H7 (cell line): Measurements from ENCODE around the gene DPP7. TPM values are rescaled to one million over a fixed set of nuclear protein-coding genes. Genes with fewer than 3 reads are reported as not detected.
A peak's percentile ranks its signal among the peaks of the same experiment; 100 is the strongest.

Experiments used
- DNase-seq: peaks from one replicate; pipeline ENCODE4 v3.0.0; 2012
- H3K27me3 ChIP-seq: 2 replicates; pipeline ENCODE4 v1.6.0; 2011; ENCODE audit warnings: mild to moderate bottlenecking, low read length; ENCODE audit not compliant: control insufficient read depth, insufficient read depth
- H3K36me3 ChIP-seq: replicated peaks from 2 replicates; pipeline ENCODE4 v1.5.1; 2011; ENCODE audit warnings: low read length; ENCODE audit not compliant: control insufficient read depth, insufficient read depth
- H3K4me3 ChIP-seq: 2 replicates; pipeline ENCODE4 v1.5.1; 2011; ENCODE audit warnings: low read depth, mild to moderate bottlenecking, control low read depth, low read length, moderate library complexity; ENCODE audit not compliant: insufficient read depth
- total RNA-seq: library from RNA; depleted of rRNA; stranded (reverse); fragments of >200 nt; shearing (Covaris generic); gene quantifications from 2 replicates; pipeline ENCODE4 v1.2.3, GENCODE V29; 2014

Gene DPP7
- total RNA-seq, 1 experiment from 2014 or later: 15.8 TPM

DNA sequence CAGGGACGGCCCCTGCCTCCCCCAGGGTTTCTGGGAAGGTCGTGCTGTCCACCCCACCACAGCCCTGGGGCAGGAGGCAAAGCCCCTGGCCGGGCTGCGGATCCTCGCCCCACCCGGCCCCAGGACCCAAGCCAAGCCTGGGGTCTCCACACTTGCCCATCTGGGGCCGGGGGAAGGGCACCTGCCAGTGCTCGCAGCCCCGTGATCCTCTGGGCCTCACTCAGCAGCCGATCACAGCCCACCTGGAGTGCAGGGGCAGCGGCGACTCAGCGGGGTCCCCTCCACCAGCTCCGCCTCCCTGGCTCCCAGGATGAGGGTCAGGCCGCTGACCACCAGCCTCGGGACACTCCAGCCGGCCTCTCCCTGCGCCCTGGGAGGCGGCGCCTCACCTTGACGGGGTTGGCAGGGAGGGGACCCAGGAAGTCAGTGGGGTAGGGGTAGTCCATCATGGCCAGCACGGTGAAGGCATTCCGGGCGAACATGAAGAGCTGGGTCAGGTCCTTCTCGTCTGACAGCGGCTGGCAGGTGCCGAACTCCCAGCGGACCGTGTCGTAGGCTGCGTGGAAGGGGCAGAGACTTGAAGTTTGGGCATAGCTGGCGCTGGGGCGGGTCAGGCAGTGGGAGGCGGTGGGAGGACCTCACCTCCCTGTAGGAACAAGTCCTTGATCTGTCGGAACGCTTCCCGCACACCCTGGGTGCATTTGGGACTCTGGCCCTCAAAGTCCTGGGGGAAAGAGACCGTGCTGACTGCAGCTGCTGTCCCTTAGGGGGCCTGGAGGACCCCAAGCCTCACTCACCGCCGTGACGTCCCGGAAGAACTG lies 1.8 kb downstream of the DPP7 start:
- Histone ChIP-seq H3K27me3 (peaks cover 26% of the 10 kb centered on the region), H3K36me3 (peaks cover 2% of the 10 kb centered on the region; the same call in 1 of the 2 replicates), H3K4me3 (no peak overlapping the region)
- no peak for DNase-seq

- Histone ChIP-seq H3K27me3 (peaks cover 26% of the 10 kb centered on the region), H3K36me3 (peaks cover 2% of the 10 kb centered on the region; the same call in 1 of the 2 replicates), H3K4me3 (no peak overlapping the region)
- peak; percentile 66 for DNase-seq
Observed at GRCh38 chr9:137111788-137112563, 2.6 kb downstream of the DPP7 start.

- peaks cover 2% of the 10 kb centered on the region; the same call in 1 of the 2 replicates for H3K36me3 ChIP-seq
- no peak overlapping the region for H3K4me3 ChIP-seq
- peaks cover 26% of the 10 kb centered on the region for H3K27me3 ChIP-seq
- peak; percentile 49 for DNase-seq
Observed at GRCh38 chr9:137110911-137111787, 3.4 kb downstream of the DPP7 start.

GRCh38 chr9:137110147-137110910 lies 4.2 kb downstream of the DPP7 start:
- peak; percentile 49 for DNase-seq
- Histone ChIP-seq H3K4me3 (no peak overlapping the region), H3K36me3 (peaks cover 2% of the 10 kb centered on the region), H3K27me3 (peaks cover 22% of the 10 kb centered on the region)

DNA sequence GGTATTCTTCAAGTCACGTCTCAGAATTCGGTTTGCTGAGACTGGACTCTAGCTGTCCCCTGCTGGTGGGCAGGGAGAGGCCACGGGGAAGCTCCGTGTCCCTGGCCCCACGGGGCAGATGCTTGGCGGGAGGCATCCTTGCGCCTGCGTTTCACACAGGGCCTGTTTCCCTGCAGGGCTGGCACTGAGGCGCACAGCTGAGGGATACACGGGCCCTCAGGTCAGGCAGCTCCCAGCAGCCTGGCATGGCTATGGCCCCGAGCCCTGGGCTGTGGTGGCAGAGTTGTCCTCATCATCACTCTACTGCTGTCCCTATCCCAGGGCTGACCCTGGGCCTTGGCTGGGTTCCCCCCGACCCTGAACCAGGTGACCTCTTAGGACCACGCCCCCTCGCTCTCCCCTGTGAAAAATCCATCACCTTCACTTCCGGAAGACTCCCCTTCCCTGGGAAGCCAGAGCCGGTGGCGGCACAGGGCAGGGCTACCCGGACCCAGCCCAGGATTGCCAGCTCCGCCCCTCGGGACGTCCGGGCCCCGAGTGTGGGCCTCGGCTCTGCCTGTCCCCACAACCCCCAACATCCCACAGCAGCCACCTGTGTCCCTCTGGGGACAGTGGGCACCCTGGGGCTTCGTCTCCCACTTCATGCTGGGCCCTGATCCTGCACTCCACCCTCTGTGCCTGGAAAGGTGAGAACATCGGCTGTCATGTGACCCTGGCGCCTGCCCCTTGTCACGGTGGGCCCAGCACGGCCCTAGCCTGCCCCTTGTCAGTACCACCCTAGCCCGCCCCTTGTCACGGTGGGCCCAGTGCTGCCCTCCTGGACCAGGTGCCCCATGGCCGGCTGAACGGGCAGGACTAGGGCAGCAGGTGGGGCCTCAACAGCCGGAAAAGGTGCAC lies 5.0 kb downstream of the DPP7 start:
- Histone ChIP-seq H3K27me3 (peaks cover 14% of the 10 kb centered on the region), H3K4me3 (no peak overlapping the region), H3K36me3 (peaks cover 2% of the 10 kb centered on the region)
- DNase-seq: peak; percentile 52

GRCh38 chr9:137108608-137109249 lies 5.8 kb downstream of the DPP7 start:
- peak; percentile 46 for DNase-seq
- no peak overlapping the region for H3K4me3 ChIP-seq
- H3K27me3 ChIP-seq: peaks cover 8% of the 10 kb centered on the region
- peaks cover 5% of the 10 kb centered on the region for H3K36me3 ChIP-seq

GRCh38 chr9:137107982-137108381 lies 6.6 kb downstream of the DPP7 start:
- H3K36me3 ChIP-seq: peaks cover 11% of the 10 kb centered on the region
- no peak overlapping the region for H3K4me3 ChIP-seq
- H3K27me3 ChIP-seq: peaks cover under 1% of the 10 kb centered on the region; the same call in 1 of the 2 replicates
- DNase-seq: no peak

GRCh38 chr9:137107312-137107921 lies 7.1 kb downstream of the DPP7 start:
- Histone ChIP-seq H3K36me3 (peaks cover 17% of the 10 kb centered on the region), H3K4me3 (no peak overlapping the region), H3K27me3 (no peaks in the 10 kb centered on the region)
- DNase-seq: peak; percentile 46

GRCh38 chr9:137106662-137107250 lies 7.8 kb downstream of the DPP7 start:
- Histone ChIP-seq H3K4me3 (no peak overlapping the region), H3K36me3 (peaks cover 23% of the 10 kb centered on the region), H3K27me3 (no peaks in the 10 kb centered on the region)
- no peak for DNase-seq

GRCh38 chr9:137105814-137106661 lies 8.5 kb downstream of the DPP7 start:
- Histone ChIP-seq H3K27me3 (no peaks in the 10 kb centered on the region), H3K36me3 (peaks cover 28% of the 10 kb centered on the region), H3K4me3 (no peak overlapping the region)
- DNase-seq: no peak

DNA sequence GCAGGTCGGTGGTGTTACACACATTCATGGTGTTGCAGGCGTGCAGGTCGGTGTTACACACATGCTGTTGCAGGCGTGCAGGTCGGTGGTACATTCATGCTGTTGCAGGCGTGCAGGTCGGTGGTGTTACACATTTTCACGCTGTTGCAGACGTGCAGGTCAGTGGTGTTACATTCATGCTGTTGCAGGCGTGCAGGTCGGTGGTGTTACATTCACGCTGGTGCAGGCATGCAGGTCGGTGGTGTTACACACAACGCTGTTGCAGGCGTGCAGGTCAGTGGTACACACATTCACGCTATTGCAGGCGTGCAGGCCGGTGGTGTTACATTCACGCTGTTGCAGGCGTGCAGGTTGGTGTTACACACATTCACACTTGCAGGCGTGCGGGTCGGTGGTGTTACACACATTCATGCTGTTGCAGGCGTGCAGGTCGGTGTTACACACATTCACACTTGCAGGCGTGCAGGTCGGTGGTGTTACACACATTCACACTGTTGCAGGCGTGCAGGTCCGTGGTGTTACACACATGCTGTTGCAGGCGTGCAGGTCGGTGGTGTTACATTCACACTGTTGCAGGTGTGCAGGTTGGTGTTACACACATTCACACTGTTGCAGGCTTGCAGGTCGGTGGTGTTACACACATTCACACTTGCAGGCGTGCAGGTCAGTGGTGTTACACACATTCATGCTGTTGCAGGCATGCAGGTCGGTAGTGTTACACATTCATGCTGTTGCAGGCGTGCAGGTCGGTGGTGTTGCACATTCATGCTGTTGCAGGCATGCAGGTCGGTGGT lies 11.1 kb downstream of the DPP7 start:
- no peaks in the 10 kb centered on the region for H3K27me3 ChIP-seq
- H3K36me3 ChIP-seq: peaks cover 30% of the 10 kb centered on the region
- no peak for DNase-seq
- no peak overlapping the region for H3K4me3 ChIP-seq
